Coronary artery (tissue), 2 donors: ENCODE data around the gene CUL2.

ENCODE experiments used
- DNase-seq: peaks from one replicate; pipeline ENCODE4 v3.0.0-alpha.2; 2017; ENCODE audit warnings: low spot score
- H3K27ac ChIP-seq, 2 donors: fragments of 200-600 bp; sonication (generic); one replicate each; pipeline ENCODE4 v1.5.1; 2016 to 2019
- H3K4me3 ChIP-seq: fragments of 200-600 bp; sonication (generic); 2 replicates; pipeline ENCODE4 v1.5.1; 2016; ENCODE audit warnings: mild to moderate bottlenecking, moderate library complexity
- TF ChIP-seq, protein P1 (sequence below): fragments of 200-600 bp; sonication (generic); IDR thresholded peaks from one replicate; pipeline ENCODE4 v1.5.1; 2019; ENCODE audit warnings: antibody characterized with exemption

The CUL2 gene

DNA sequence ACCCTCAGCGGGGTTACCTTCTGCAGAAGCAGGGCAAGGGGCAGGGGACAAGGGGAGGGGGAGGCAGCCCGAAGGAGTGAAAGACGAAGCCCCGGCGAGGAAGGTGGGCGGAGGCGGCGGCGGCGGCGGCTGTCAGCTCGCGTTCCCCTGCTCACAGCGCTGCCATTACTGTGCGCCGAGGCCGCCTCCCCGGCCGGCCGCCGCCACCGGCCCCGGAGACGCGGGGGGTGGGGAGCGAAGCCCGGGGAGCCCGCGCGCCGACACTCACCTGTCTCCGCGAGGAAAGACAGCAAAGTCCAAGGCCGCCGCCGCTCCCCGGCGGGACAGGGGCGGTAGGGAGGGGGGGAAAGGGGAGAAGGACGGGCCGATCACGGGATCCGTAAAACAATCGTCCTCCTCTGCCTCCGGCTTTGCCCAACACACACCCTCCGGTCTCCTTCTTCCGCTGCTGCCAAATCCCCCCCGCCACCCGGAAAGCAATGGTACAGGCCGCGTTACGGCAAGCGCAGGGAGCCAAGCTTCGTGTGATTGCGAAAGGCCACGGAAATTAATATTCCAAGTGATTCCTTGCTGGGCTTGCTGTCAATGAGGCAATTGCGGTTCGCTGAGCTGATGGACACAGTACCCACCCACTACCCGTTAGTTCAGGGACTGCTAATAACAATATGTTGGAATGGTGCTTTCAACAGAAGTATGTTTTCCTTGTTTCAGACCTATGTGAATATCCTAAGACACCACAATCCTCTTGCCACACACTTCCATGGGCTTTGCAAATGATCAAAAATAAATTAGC is at the start of gene CUL2:
CUL2 (minus strand) TSS at position 180 of the 793 bp plus-strand sequence. CDS start 19,024 bp downstream, outside the sequence.
- peak within 1 kb of the TSS; percentile 89 for H3K4me3 ChIP-seq
- peak within 1 kb of the TSS; percentile 77 to 97 for H3K27ac ChIP-seq
- peak; percentile 93 for DNase-seq
- TF ChIP-seq, protein P1, sequence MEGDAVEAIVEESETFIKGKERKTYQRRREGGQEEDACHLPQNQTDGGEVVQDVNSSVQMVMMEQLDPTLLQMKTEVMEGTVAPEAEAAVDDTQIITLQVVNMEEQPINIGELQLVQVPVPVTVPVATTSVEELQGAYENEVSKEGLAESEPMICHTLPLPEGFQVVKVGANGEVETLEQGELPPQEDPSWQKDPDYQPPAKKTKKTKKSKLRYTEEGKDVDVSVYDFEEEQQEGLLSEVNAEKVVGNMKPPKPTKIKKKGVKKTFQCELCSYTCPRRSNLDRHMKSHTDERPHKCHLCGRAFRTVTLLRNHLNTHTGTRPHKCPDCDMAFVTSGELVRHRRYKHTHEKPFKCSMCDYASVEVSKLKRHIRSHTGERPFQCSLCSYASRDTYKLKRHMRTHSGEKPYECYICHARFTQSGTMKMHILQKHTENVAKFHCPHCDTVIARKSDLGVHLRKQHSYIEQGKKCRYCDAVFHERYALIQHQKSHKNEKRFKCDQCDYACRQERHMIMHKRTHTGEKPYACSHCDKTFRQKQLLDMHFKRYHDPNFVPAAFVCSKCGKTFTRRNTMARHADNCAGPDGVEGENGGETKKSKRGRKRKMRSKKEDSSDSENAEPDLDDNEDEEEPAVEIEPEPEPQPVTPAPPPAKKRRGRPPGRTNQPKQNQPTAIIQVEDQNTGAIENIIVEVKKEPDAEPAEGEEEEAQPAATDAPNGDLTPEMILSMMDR, result no peak

- no peak overlapping the region for H3K4me3 ChIP-seq
- no peak overlapping the region for H3K27ac ChIP-seq
- no peak for DNase-seq
- TF ChIP-seq, protein P1, result no peak
These were observed 46.2 kb upstream of the CUL2 start for GRCh38 chr10:35136263-35136815.

DNA sequence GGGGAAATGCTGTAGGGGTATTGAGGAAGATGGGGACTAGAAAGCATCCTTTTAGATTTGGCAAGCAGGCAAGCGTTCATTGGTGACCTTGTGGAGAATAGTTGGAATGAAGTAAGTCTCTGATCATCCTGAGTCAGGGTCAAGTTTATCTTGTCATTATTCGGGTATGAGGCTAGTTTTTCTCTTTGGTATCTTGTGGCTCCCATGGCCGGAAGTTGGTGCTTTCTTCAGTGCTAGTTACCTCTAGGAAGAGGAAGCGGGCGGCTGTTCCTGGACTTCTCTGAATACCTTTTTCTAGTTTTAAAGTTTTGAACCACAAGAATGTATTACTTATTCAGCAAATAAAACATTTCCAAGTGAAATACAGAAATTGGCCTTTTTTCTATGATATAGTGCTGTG is 45.7 kb upstream of the CUL2 start:
- DNase-seq, result no peak
- Histone ChIP-seq H3K4me3 (no peak overlapping the region), H3K27ac (no peak overlapping the region)

GRCh38 chr10:35133586-35133985 is 43.4 kb upstream of the CUL2 start:
- Histone ChIP-seq H3K4me3 (no peak overlapping the region), H3K27ac (no peak overlapping the region)
- TF ChIP-seq, protein P1, result no peak
- no peak for DNase-seq

More for the DNA sequence above, 45.7 kb upstream of the CUL2 start:
- TF ChIP-seq, protein P1, result no peak

- no peak overlapping the region for H3K4me3 ChIP-seq
- no peak overlapping the region for H3K27ac ChIP-seq
- TF ChIP-seq, protein P1, result no peak
- DNase-seq, result no peak
These were observed 42.6 kb upstream of the CUL2 start for GRCh38 chr10:35132727-35133126.

GRCh38 chr10:35130663-35131062 is 40.5 kb upstream of the CUL2 start:
- no peak for DNase-seq
- Histone ChIP-seq H3K4me3 (no peak overlapping the region), H3K27ac (peak overlapping the region in 1 of 2 donors; percentile 21)
- TF ChIP-seq, protein P1, result no peak

DNA sequence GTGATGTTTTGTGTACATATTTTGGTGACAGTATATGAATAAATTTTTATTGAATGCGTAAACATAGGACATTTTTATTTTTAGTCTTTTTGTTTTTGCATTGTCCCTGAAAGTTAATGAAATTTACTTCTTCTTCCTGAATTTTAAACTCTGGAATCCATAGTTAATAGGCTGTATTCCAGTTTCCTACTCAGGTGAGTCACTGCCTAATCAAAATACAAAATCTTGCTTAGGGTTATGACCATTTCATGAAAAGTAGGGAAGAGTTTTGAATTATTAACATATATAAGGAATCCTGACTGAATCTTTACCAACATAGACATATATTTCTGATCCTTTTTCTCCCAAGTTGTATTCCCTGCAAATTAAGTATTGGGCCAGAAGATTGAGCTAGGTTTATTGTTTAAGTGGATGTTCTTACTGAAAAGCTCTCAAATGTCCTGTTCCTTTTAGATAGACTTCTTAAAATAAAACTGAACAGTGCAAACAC is 39.1 kb upstream of the CUL2 start:
- no peak overlapping the region for H3K4me3 ChIP-seq
- H3K27ac ChIP-seq, result no peak overlapping the region
- TF ChIP-seq, protein P1, result no peak
- DNase-seq, result no peak
